Fibroblast of pulmonary artery (primary cell): ENCODE data around the gene IRF2BPL.

Source experiments
- DNase-seq: peaks from one replicate; pipeline ENCODE4 v3.0.0-alpha.2; 2010; ENCODE audit warnings: low read depth
- H3K4me3 ChIP-seq: replicated peaks from 2 replicates; pipeline ENCODE4 v1.5.1; 2011; ENCODE audit warnings: low read depth, mild to moderate bottlenecking, control low read depth, low read length, moderate library complexity
- TF ChIP-seq, protein P1 (sequence below): IDR thresholded peaks from 2 replicates; pipeline ENCODE4 v1.5.1; 2011; ENCODE audit warnings: mild to moderate bottlenecking, control low read depth, low read length, inconsistent platforms; ENCODE audit errors: missing control alignments

Gene IRF2BPL

DNA sequence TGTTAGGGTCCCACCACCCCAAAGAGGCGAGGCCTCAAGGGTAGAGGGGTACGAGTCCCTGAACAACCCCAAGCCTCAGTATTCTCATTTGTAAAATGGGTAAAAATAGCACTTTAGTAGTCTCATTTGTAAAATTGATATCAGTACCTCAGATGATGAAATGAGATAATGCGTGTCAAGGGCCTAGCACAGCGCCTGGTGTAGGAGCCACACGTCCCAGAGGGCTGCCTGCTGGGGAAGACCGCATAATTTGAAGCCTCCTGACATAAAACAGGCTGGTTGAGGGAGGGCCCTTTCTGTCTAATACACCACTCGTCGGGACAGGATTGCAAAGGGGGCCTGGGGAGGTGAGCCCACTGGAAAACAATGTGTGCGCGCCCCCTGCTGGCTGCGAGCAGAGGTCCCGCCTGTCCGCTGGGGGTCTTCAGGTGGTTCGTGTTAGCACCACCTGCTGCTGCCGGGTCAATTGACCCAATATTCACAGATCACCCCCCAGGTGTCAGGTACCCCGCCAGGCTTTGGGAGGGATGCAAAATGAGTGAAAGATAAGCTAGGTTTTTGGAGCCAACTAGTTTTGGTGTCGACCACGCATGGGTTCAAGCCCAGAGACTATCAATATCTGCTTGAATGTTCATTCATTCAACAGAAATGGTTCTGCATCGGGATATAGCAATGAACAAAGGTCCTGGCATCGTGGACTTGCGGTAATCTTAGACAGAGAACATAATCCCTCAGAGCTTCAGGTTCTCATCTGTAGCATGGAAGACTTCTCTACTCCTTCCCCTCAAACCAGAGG lies 24.7 kb upstream of the IRF2BPL start:
- H3K4me3 ChIP-seq: no peak overlapping the region
- DNase-seq: peak; percentile 77
- TF ChIP-seq, protein P1, sequence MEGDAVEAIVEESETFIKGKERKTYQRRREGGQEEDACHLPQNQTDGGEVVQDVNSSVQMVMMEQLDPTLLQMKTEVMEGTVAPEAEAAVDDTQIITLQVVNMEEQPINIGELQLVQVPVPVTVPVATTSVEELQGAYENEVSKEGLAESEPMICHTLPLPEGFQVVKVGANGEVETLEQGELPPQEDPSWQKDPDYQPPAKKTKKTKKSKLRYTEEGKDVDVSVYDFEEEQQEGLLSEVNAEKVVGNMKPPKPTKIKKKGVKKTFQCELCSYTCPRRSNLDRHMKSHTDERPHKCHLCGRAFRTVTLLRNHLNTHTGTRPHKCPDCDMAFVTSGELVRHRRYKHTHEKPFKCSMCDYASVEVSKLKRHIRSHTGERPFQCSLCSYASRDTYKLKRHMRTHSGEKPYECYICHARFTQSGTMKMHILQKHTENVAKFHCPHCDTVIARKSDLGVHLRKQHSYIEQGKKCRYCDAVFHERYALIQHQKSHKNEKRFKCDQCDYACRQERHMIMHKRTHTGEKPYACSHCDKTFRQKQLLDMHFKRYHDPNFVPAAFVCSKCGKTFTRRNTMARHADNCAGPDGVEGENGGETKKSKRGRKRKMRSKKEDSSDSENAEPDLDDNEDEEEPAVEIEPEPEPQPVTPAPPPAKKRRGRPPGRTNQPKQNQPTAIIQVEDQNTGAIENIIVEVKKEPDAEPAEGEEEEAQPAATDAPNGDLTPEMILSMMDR: peak; percentile 69

DNA sequence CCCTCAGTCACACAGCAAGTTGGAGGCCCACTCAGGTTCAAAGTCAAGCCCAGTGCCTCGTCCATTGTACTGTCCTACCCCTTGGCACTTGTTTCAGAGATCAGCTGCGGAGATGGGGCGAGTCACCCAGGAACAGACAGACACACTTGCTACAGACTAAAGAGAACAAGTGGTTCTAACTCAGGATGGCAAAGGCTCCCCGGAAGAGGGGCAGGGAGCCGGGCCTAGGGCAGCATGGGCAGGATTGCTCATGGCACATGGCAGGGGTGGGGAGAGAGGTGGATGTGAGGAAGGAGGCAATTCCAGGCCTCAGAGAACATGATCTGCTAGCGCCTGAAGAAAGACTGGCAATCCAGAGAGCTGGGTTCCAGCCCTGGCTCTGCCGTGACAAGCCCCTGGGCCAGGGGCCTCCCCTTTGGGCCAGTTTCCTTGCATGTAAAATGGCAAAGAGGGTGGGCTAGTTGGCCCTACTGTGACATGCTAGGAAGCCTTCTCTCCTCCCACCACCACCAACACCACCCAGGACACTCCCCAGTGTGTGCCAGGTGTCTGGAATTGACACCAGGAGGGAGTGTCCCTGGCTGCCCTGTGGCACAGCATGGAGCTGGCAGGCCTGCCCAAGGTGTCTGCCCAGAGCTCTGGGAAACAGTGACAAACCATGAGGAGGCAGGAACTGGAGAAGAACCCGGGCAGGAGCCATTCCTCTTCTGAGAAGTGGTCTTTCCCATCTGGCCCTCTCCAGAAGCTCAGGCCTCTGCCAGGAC lies 24.0 kb upstream of the IRF2BPL start:
- TF ChIP-seq, protein P1: no peak
- no peak overlapping the region for H3K4me3 ChIP-seq
- no peak for DNase-seq

DNA sequence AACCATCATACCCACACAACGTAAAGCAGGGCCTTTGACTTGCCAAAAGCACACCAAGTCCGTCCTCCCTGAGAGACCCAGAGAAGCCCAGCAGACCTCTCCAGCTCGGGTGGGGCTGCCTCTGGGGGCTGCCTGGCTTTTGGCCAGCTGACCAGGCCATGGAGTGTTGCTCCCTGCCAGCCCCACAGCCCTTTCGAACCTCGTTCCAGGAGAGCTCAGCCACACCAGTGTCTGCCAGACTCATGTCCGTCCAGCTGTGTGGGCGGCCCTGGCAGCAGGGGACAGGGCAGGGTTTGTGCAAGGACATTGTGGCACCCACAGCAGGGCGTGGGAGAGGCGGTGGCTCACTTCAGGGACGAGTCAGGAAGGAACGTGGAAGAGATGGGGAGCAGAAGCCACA lies 22.6 kb upstream of the IRF2BPL start:
- no peak for DNase-seq
- TF ChIP-seq, protein P1: no peak
- H3K4me3 ChIP-seq: no peak overlapping the region

DNA sequence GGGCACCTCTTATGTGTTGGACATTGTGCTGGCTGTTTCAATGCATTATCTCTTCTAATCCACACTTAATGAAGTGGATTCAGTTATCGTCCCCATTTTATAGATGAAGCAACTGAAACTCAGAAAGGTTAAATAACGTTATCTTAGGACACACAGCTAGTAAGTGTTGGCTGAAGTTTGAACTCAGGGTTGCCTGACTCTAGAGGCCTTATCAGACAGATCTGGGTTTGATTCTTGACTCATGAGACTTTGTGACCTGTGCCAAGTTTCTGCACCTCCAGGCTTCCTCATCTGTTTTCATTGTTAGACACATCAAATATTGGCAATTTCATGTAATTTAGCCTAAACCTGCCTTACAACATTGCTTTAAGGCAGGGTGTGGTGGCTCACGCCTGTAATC lies 18.2 kb upstream of the IRF2BPL start:
- TF ChIP-seq, protein P1: no peak
- DNase-seq: no peak

DNA sequence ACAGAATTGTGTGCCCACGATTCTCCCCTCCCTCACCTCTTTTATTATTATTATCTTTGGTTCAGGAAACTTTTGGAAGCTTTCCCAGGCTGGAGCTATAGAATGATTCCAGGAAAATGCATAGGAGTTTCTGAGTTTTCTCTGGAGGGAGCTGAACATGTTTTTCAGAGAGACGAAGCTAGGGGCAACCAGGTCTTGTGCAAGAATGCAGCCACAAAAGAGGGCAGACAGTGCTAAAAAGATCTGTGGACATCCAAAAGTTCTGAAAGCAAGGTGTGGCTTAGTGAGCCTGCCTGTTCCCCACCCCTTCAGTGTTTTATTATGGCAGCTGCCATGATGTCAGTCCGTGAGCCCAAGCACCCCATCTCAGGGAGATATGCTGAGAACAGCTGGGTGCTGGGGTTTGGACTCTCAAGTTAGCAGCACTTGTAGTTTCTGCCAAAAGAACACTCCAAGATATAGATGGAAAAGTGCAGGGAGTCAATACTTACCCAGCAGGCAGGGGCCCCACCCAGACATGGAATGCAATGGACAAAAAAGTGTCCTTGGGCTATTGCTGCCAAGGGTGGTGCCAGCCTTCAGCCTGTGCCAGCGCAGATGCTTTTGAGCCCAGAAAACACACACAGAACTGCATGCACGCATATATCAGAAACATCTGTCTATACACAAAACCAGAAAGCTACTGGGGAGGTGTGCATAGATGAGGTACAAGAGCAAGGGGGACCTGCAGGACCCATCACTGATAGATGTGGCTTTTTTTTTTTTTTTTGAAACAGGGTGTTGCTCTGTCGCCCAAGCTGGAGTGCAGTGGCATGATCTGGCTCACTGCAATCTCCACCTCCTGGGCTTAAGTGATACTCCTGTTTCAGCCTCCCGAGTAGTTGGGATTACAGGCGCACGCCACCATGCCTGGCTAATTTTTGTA lies 17.0 kb upstream of the IRF2BPL start:
- no peak overlapping the region for H3K4me3 ChIP-seq
- no peak for DNase-seq
- TF ChIP-seq, protein P1: no peak

More for the DNA sequence above, 18.2 kb upstream of the IRF2BPL start:
- no peak overlapping the region for H3K4me3 ChIP-seq

DNA sequence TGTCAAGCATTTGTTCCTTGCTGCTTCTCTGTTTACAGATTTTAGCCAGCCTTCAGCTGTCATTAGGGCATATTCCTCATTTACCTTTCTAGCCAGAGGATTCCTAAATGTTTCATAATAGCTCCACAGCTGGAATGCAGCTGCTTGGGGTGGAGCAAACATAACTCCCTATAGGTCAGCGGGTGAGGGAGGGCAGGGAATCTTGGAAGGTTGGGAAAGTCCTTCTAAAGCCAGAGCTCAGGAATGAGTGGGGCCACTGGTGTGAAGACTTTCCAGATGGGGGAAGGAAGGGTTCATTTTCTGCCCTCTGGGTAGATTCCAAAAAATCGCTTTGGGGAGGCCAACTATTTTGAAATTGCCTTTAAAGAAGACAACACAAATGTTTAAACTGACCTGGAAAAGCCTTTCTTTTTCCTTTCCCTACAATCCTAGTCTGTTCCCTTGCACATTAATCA lies 16.3 kb upstream of the IRF2BPL start:
- H3K4me3 ChIP-seq: no peak overlapping the region
- TF ChIP-seq, protein P1: no peak
- DNase-seq: peak; percentile 92
